ENCODE data around the gene THAP10. TPM values are rescaled to one million over a fixed set of nuclear protein-coding genes. Genes with fewer than 3 reads are reported as not detected.

The THAP10 gene
- total and polyA plus RNA-seq, 9 of the 15 experiments (the other 6 are each of a cell fraction or from before 2014, with no cell fraction given), result 0.04 to 0.28 (median 0.09) TPM; not detected in 3

GRCh38 chr15:70852501-70853317 lies 39.5 kb downstream of the THAP10 start:
- DNase-seq (ENCODE audit: extremely low read depth in 1 of 4, low spot score in 3 of 4) (no peak), ATAC-seq (no peak), FAIRE-seq (no peak)
- H4K20me1 ChIP-seq (replicated peaks; ENCODE audit: control insufficient read depth, insufficient read depth, low read length), result no peaks in the 10 kb centered on the region
- H3K9ac ChIP-seq (ENCODE audit: insufficient read depth in 1 of 2, low read depth in 2 of 2, low read length in 2 of 2), result no peak overlapping the region
- POLR2A ChIA-PET, result no interaction called here
- no peaks in the 10 kb centered on the region for H3K9me3 ChIP-seq (replicated peaks; ENCODE audit: control insufficient read depth, insufficient read depth, low read depth, low read length)
- no peaks in the 10 kb centered on the region for H3K9me1 ChIP-seq (ENCODE audit: control insufficient read depth, insufficient read depth, low read length)
- H3K27me3 ChIP-seq (ENCODE audit: control insufficient read depth in 2 of 2, insufficient read depth in 2 of 2, low read length in 2 of 2), result peaks cover 2 to 8% of the 10 kb centered on the region in 2 experiments; a peak in 3 of 5 replicates
- H3K4me1 ChIP-seq (replicated peaks in 1 of 2; ENCODE audit: control insufficient read depth in 2 of 2, insufficient read depth in 2 of 2, low read length in 2 of 2), result no peaks in the 10 kb centered on the region; a peak in 1 of 5 replicates
- H3K79me2 ChIP-seq (ENCODE audit: control insufficient read depth, insufficient read depth, low read length), result no peaks in the 10 kb centered on the region
- no peaks in the 10 kb centered on the region for H3K36me3 ChIP-seq (ENCODE audit: control insufficient read depth, insufficient read depth, low read length)
- CTCF ChIA-PET (ENCODE audit: low intra/inter-chr PET ratio), result no interaction called here
- BruUV-seq (replicated peaks), result no TSS peak
- in situ Hi-C loops (cut with MboI) (no loop called here), intact Hi-C loops (cut with micrococcal nuclease) (no loop called here)
- H3K4me3 ChIP-seq, result no peak overlapping the region
- WGBS (ENCODE audit: insufficient coverage, low coverage, missing lambda C conversion rate), result 2% methylated on average over 11 of the region's 11 CpGs
- TF ChIP-seq ZNF347 (CRISPR knock-in tag; IDR thresholded peaks at IDR 0.05; ENCODE audit: low read depth) (no peak), TSC22D4 (tag; IDR thresholded peaks at IDR 0.05) (no peak), VEZF1 (CRISPR knock-in tag; IDR thresholded peaks at IDR 0.05) (no peak), HSF4 (CRISPR knock-in tag; IDR thresholded peaks at IDR 0.05; ENCODE audit: borderline replicate concordance) (no peak), ELF1 (tag; IDR thresholded peaks at IDR 0.05) (no peak), PRPF4 (IDR thresholded peaks at IDR 0.05; ENCODE audit: insufficient read depth, low read depth, low read length, poor library complexity, severe bottlenecking) (no peak), RBM25 (IDR thresholded peaks at IDR 0.05; ENCODE audit: low read depth, low read length, severe bottlenecking) (no peak), ZNF354B (CRISPR knock-in tag; IDR thresholded peaks at IDR 0.05) (no peak), FOXK1 (CRISPR knock-in tag; IDR thresholded peaks at IDR 0.05; ENCODE audit: borderline replicate concordance) (no peak), OTX1 (CRISPR knock-in tag; IDR thresholded peaks at IDR 0.05) (no peak), ARID3B (CRISPR knock-in tag; IDR thresholded peaks at IDR 0.05; ENCODE audit: borderline replicate concordance) (no peak), NFATC3 (IDR thresholded peaks at IDR 0.05) (no peak), NR3C1 (CRISPR knock-in tag; IDR thresholded peaks at IDR 0.05) (no peak)
- no peak overlapping the region for H2AFZ ChIP-seq (ENCODE audit: low read depth, low read length)
- H3K4me2 ChIP-seq (ENCODE audit: insufficient read depth, low read length), result no peak overlapping the region
- no peak overlapping the region for H3K27ac ChIP-seq (ENCODE audit: extremely low read depth, low read depth, low read length)

Data from K562 (cell line).